ENCODE measurements around the gene ALKBH6.

- TF ChIP-seq, protein P1, sequence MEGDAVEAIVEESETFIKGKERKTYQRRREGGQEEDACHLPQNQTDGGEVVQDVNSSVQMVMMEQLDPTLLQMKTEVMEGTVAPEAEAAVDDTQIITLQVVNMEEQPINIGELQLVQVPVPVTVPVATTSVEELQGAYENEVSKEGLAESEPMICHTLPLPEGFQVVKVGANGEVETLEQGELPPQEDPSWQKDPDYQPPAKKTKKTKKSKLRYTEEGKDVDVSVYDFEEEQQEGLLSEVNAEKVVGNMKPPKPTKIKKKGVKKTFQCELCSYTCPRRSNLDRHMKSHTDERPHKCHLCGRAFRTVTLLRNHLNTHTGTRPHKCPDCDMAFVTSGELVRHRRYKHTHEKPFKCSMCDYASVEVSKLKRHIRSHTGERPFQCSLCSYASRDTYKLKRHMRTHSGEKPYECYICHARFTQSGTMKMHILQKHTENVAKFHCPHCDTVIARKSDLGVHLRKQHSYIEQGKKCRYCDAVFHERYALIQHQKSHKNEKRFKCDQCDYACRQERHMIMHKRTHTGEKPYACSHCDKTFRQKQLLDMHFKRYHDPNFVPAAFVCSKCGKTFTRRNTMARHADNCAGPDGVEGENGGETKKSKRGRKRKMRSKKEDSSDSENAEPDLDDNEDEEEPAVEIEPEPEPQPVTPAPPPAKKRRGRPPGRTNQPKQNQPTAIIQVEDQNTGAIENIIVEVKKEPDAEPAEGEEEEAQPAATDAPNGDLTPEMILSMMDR (IDR thresholded peaks at IDR 0.05) = no peak
- TF ChIP-seq POLR2AphosphoS5 (IDR thresholded peaks at IDR 0.05) = no peak
- no peak for TF ChIP-seq POLR2A (IDR thresholded peaks at IDR 0.05)
Observed at GRCh38 chr19:36006955-36007354, 7.1 kb downstream of the ALKBH6 start.

All from prostate gland (tissue), 2 donors.